Measurements from ENCODE around the gene SEPTIN10. TPM values are rescaled to one million over a fixed set of nuclear protein-coding genes. Genes with fewer than 3 reads are reported as not detected.
"Not testable (repeated sequence)": the region's sequence is repeated elsewhere in the genome, so short reads cannot be mapped to it uniquely, and the experiment has no call there.

Gene SEPTIN10
- total and polyA plus RNA-seq, 4 donors: 30.2 to 117 (median 48.3) TPM

- 76 to 85% methylated on average over 3 of the region's 3 CpGs for WGBS, 2 donors
- no peaks in the 10 kb centered on the region for H3K36me3 ChIP-seq (ENCODE audit: control insufficient read depth in 4 of 4, insufficient read depth in 4 of 4, low read length in 4 of 4)
- H3K27me3 ChIP-seq (ENCODE audit: control insufficient read depth in 3 of 3, insufficient read depth in 3 of 3, low read length in 2 of 3): no peaks in the 10 kb centered on the region
- H3K9me3 ChIP-seq (ENCODE audit: control insufficient read depth in 4 of 4, insufficient read depth in 3 of 4, low read length in 3 of 4): no peaks in the 10 kb centered on the region
- H3K4me1 ChIP-seq (ENCODE audit: control insufficient read depth in 5 of 5, insufficient read depth in 5 of 5, low read length in 5 of 5): peaks cover 0 to 7% (median 0%) of the 10 kb centered on the region in 5 donors
- ATAC-seq (ENCODE audit: insufficient read depth, low FRiP score) (no peak), DNase-seq (no peak)
- H3K4me3 ChIP-seq: no peak overlapping the region
- H3K9ac ChIP-seq (ENCODE audit: insufficient read depth in 1 of 2, low read length in 2 of 2): no peak overlapping the region
- TF ChIP-seq, protein P1, sequence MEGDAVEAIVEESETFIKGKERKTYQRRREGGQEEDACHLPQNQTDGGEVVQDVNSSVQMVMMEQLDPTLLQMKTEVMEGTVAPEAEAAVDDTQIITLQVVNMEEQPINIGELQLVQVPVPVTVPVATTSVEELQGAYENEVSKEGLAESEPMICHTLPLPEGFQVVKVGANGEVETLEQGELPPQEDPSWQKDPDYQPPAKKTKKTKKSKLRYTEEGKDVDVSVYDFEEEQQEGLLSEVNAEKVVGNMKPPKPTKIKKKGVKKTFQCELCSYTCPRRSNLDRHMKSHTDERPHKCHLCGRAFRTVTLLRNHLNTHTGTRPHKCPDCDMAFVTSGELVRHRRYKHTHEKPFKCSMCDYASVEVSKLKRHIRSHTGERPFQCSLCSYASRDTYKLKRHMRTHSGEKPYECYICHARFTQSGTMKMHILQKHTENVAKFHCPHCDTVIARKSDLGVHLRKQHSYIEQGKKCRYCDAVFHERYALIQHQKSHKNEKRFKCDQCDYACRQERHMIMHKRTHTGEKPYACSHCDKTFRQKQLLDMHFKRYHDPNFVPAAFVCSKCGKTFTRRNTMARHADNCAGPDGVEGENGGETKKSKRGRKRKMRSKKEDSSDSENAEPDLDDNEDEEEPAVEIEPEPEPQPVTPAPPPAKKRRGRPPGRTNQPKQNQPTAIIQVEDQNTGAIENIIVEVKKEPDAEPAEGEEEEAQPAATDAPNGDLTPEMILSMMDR (IDR thresholded peaks at IDR 0.05; ENCODE audit: control extremely low read depth, extremely low read depth): no peak
- H3K27ac ChIP-seq (ENCODE audit: low read depth in 1 of 2, low read length in 1 of 2): no peak overlapping the region
These were observed 18.0 kb upstream of the SEPTIN10 start for GRCh38 chr2:109631741-109632140.

GRCh38 chr2:109630441-109631430 lies 17.0 kb upstream of the SEPTIN10 start:
- Histone ChIP-seq H3K27me3 (ENCODE audit: control insufficient read depth in 3 of 3, insufficient read depth in 3 of 3, low read length in 2 of 3) (no peaks in the 10 kb centered on the region), H3K4me3 (no peak overlapping the region), H3K27ac (ENCODE audit: low read depth in 1 of 2, low read length in 1 of 2) (no peak overlapping the region), H3K9me3 (ENCODE audit: control insufficient read depth in 4 of 4, insufficient read depth in 3 of 4, low read length in 3 of 4) (no peaks in the 10 kb centered on the region), H3K36me3 (ENCODE audit: control insufficient read depth in 4 of 4, insufficient read depth in 4 of 4, low read length in 4 of 4) (no peaks in the 10 kb centered on the region), H3K9ac (ENCODE audit: insufficient read depth in 1 of 2, low read length in 2 of 2) (no peak overlapping the region), H3K4me1 (ENCODE audit: control insufficient read depth in 5 of 5, insufficient read depth in 5 of 5, low read length in 5 of 5) (peaks cover 0 to 5% (median 0%) of the 10 kb centered on the region in 5 donors)
- TF ChIP-seq, protein P1 (IDR thresholded peaks at IDR 0.05; ENCODE audit: control extremely low read depth, extremely low read depth): no peak
- DNase-seq (no peak), ATAC-seq (ENCODE audit: insufficient read depth, low FRiP score) (no peak)
- 86 to 92% methylated on average over 19 of the region's 19 CpGs for WGBS, 2 donors

- H3K9ac ChIP-seq (ENCODE audit: insufficient read depth in 1 of 2, low read length in 2 of 2): no peak overlapping the region
- H3K27me3 ChIP-seq (ENCODE audit: control insufficient read depth in 3 of 3, insufficient read depth in 3 of 3, low read length in 2 of 3): no peaks in the 10 kb centered on the region
- H3K4me3 ChIP-seq: no peak overlapping the region
- TF ChIP-seq, protein P1 (IDR thresholded peaks at IDR 0.05; ENCODE audit: control extremely low read depth, extremely low read depth): no peak
- no peak overlapping the region for H3K27ac ChIP-seq (ENCODE audit: low read depth in 1 of 2, low read length in 1 of 2)
- ATAC-seq (ENCODE audit: insufficient read depth, low FRiP score): no peak
- no peak for DNase-seq
- peaks cover 0 to 3% (median 0%) of the 10 kb centered on the region in 5 donors for H3K4me1 ChIP-seq (ENCODE audit: control insufficient read depth in 5 of 5, insufficient read depth in 5 of 5, low read length in 5 of 5)
- 83 to 95% methylated on average over 3 of the region's 3 CpGs for WGBS, 2 donors
- H3K36me3 ChIP-seq (ENCODE audit: control insufficient read depth in 4 of 4, insufficient read depth in 4 of 4, low read length in 4 of 4): no peaks in the 10 kb centered on the region
- no peaks in the 10 kb centered on the region for H3K9me3 ChIP-seq (ENCODE audit: control insufficient read depth in 4 of 4, insufficient read depth in 3 of 4, low read length in 3 of 4)
These were observed 16.1 kb upstream of the SEPTIN10 start for GRCh38 chr2:109629867-109630266.

- not testable (repeated sequence) for ATAC-seq (ENCODE audit: insufficient read depth, low FRiP score); H3K4me3 ChIP-seq; H3K4me1 ChIP-seq (ENCODE audit: control insufficient read depth in 5 of 5, insufficient read depth in 5 of 5, low read length in 5 of 5); H3K9ac ChIP-seq (ENCODE audit: insufficient read depth in 1 of 2, low read length in 2 of 2); H3K27ac ChIP-seq (ENCODE audit: low read depth in 1 of 2, low read length in 1 of 2); H3K27me3 ChIP-seq (ENCODE audit: control insufficient read depth in 3 of 3, insufficient read depth in 3 of 3, low read length in 2 of 3); DNase-seq; H3K36me3 ChIP-seq (ENCODE audit: control insufficient read depth in 4 of 4, insufficient read depth in 4 of 4, low read length in 4 of 4); H3K9me3 ChIP-seq (ENCODE audit: control insufficient read depth in 4 of 4, insufficient read depth in 3 of 4, low read length in 3 of 4)
- 77 to 82% methylated on average over 7 of the region's 7 CpGs for WGBS, 2 donors
These were observed 14.6 kb upstream of the SEPTIN10 start for GRCh38 chr2:109628321-109628720.

Data from lung (tissue), 12 donors.